Hepatocyte (in vitro differentiated cells): ENCODE results near the gene FMO2.

ENCODE experiments used
- EZH2 ChIP-seq: fragments of 200-600 bp; sonication (generic); IDR thresholded peaks from 2 replicates; pipeline ENCODE4 v1.6.1; 2016; ENCODE audit warnings: antibody characterized with exemption, mild to moderate bottlenecking, borderline replicate concordance
- EZH2phosphoT487 ChIP-seq: fragments of 200-600 bp; sonication (generic); IDR thresholded peaks from one replicate; pipeline ENCODE4 v1.6.1; 2018; ENCODE audit warnings: antibody characterized with exemption, mild to moderate bottlenecking, low read depth, moderate library complexity; ENCODE audit not compliant: unreplicated experiment, severe bottlenecking
- TF ChIP-seq, protein P1 (sequence below): fragments of 200-600 bp; sonication (generic); IDR thresholded peaks from 2 replicates; pipeline ENCODE4 v1.5.1; 2016; ENCODE audit warnings: antibody characterized with exemption, mild to moderate bottlenecking; ENCODE audit not compliant: poor library complexity

DNA sequence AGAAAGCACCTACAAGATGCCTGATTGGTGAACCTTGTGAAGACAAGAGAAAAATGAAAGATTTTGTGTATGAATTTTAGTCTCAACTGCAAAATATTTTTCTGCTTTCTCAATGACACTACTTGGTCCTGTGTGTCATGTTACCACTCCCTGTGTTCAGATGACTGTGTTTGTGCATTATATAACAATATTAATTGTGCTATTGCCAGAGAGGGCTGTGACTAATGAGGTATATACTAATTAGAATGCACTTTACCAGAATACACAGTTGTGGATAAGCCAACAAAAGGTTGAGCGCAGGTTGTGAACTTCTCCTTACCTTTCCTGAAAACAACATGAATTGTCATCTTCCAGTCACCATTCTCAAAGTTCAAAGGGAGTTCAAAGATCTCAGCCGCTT lies 17.3 kb upstream of the FMO2 start:
- TF ChIP-seq, protein P1, sequence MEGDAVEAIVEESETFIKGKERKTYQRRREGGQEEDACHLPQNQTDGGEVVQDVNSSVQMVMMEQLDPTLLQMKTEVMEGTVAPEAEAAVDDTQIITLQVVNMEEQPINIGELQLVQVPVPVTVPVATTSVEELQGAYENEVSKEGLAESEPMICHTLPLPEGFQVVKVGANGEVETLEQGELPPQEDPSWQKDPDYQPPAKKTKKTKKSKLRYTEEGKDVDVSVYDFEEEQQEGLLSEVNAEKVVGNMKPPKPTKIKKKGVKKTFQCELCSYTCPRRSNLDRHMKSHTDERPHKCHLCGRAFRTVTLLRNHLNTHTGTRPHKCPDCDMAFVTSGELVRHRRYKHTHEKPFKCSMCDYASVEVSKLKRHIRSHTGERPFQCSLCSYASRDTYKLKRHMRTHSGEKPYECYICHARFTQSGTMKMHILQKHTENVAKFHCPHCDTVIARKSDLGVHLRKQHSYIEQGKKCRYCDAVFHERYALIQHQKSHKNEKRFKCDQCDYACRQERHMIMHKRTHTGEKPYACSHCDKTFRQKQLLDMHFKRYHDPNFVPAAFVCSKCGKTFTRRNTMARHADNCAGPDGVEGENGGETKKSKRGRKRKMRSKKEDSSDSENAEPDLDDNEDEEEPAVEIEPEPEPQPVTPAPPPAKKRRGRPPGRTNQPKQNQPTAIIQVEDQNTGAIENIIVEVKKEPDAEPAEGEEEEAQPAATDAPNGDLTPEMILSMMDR, result no peak
- TF ChIP-seq EZH2, result no peak
- TF ChIP-seq EZH2phosphoT487, result no peak
